ENCODE data around the gene MEF2C.

GRCh38 chr5:88823201-88823600, 59.8 kb downstream of the MEF2C start:
- TF ChIP-seq EZH2 (IDR thresholded peaks at IDR 0.05) (no peak), POLR2AphosphoS5 (IDR thresholded peaks at IDR 0.05; ENCODE audit: borderline replicate concordance, low read depth, low read length) (no peak), FOXP2 (optimal IDR thresholded peaks at IDR 0.05; ENCODE audit: control extremely low read depth, extremely low read length, insufficient read depth) (no peak)
